KMS-11 (cell line): Measurements from ENCODE around the gene KDM4B.

ENCODE experiments used
- H2AFZ ChIP-seq: fragments of 200-600 bp; sonication (generic); 2 replicates; pipeline ENCODE4 v1.6.1; 2016; ENCODE audit warnings: antibody characterized with exemption, mixed run types, low read depth
- H3K27ac ChIP-seq: fragments of 200-600 bp; sonication (generic); 2 replicates; pipeline ENCODE4 v1.6.1; 2016; ENCODE audit warnings: mild to moderate bottlenecking, mixed run types
- H3K27me3 ChIP-seq: fragments of 200-600 bp; sonication (generic); 2 replicates; pipeline ENCODE4 v1.6.1; 2017; ENCODE audit warnings: mild to moderate bottlenecking, low read depth, mixed run types, moderate library complexity; ENCODE audit not compliant: insufficient read depth
- H3K36me3 ChIP-seq: fragments of 200-600 bp; sonication (generic); 2 replicates; pipeline ENCODE4 v1.6.1; 2017; ENCODE audit warnings: mild to moderate bottlenecking, mixed run types; ENCODE audit not compliant: insufficient read depth
- H3K4me1 ChIP-seq: fragments of 200-600 bp; sonication (generic); 2 replicates; pipeline ENCODE4 v1.6.1; 2016; ENCODE audit warnings: mild to moderate bottlenecking, low read depth, mixed run types; ENCODE audit not compliant: poor library complexity, severe bottlenecking
- H3K4me2 ChIP-seq: fragments of 200-600 bp; sonication (generic); 2 replicates; pipeline ENCODE4 v1.7.0; 2016; ENCODE audit warnings: mild to moderate bottlenecking, mixed run types
- H3K4me3 ChIP-seq: fragments of 200-600 bp; sonication (generic); IDR thresholded peaks from 2 replicates; pipeline ENCODE4 v1.6.1; 2017; ENCODE audit warnings: low read depth, low read length, mixed read lengths; ENCODE audit not compliant: insufficient read depth
- H3K79me2 ChIP-seq: fragments of 200-600 bp; sonication (generic); 2 replicates; pipeline ENCODE4 v1.6.1; 2016; ENCODE audit warnings: low read depth, mixed run types; ENCODE audit not compliant: insufficient read depth
- H3K9ac ChIP-seq: fragments of 200-600 bp; sonication (generic); 2 replicates; pipeline ENCODE4 v1.6.1; 2016; ENCODE audit warnings: mild to moderate bottlenecking, mixed run types
- H4K20me1 ChIP-seq: fragments of 200-600 bp; sonication (generic); 2 replicates; pipeline ENCODE4 v1.6.1; 2016; ENCODE audit warnings: mild to moderate bottlenecking, mixed run types; ENCODE audit not compliant: insufficient read depth
- CTCF ChIP-seq: fragments of 200-600 bp; sonication (generic); conservative IDR thresholded peaks from 2 replicates; pipeline ENCODE4 v1.6.1; 2017; ENCODE audit warnings: low read depth, mild to moderate bottlenecking, antibody characterized with exemption, low read length, moderate library complexity, mixed read lengths

The KDM4B gene

GRCh38 chr19:5051619-5052018, 82.7 kb downstream of the KDM4B start:
- no peak for TF ChIP-seq CTCF
- no peaks in the 10 kb centered on the region for H3K4me1 ChIP-seq
- H3K4me2 ChIP-seq: no peak overlapping the region
- no peaks in the 10 kb centered on the region for H3K27me3 ChIP-seq
- H3K79me2 ChIP-seq: no peaks in the 10 kb centered on the region
- no peak overlapping the region for H3K27ac ChIP-seq
- no peaks in the 10 kb centered on the region for H4K20me1 ChIP-seq
- H3K4me3 ChIP-seq: no peak overlapping the region
- no peak overlapping the region for H2AFZ ChIP-seq
- H3K9ac ChIP-seq: no peak overlapping the region
- no peaks in the 10 kb centered on the region for H3K36me3 ChIP-seq

GRCh38 chr19:5052515-5052914, 83.6 kb downstream of the KDM4B start:
- no peak overlapping the region for H3K4me2 ChIP-seq
- no peaks in the 10 kb centered on the region for H4K20me1 ChIP-seq
- no peaks in the 10 kb centered on the region for H3K27me3 ChIP-seq
- no peak overlapping the region for H3K9ac ChIP-seq
- H3K27ac ChIP-seq: no peak overlapping the region
- H3K79me2 ChIP-seq: no peaks in the 10 kb centered on the region
- no peak overlapping the region for H3K4me3 ChIP-seq
- H2AFZ ChIP-seq: no peak overlapping the region
- no peaks in the 10 kb centered on the region for H3K36me3 ChIP-seq
- no peaks in the 10 kb centered on the region for H3K4me1 ChIP-seq
- no peak for TF ChIP-seq CTCF

GRCh38 chr19:5052945-5053485, 84.1 kb downstream of the KDM4B start:
- Histone ChIP-seq H3K27me3 (no peaks in the 10 kb centered on the region), H3K79me2 (no peaks in the 10 kb centered on the region), H3K9ac (no peak overlapping the region), H4K20me1 (no peaks in the 10 kb centered on the region), H2AFZ (no peak overlapping the region), H3K36me3 (no peaks in the 10 kb centered on the region), H3K4me2 (no peak overlapping the region), H3K27ac (no peak overlapping the region), H3K4me3 (no peak overlapping the region), H3K4me1 (no peaks in the 10 kb centered on the region)
- TF ChIP-seq CTCF: no peak

GRCh38 chr19:5053661-5054060, 84.7 kb downstream of the KDM4B start:
- Histone ChIP-seq H3K9ac (no peak overlapping the region), H3K4me3 (no peak overlapping the region), H3K4me1 (no peaks in the 10 kb centered on the region), H3K4me2 (no peak overlapping the region), H4K20me1 (no peaks in the 10 kb centered on the region), H3K79me2 (no peaks in the 10 kb centered on the region), H3K27ac (no peak overlapping the region), H3K27me3 (no peaks in the 10 kb centered on the region), H2AFZ (no peak overlapping the region), H3K36me3 (no peaks in the 10 kb centered on the region)
- TF ChIP-seq CTCF: no peak
